ENCODE data around the gene SIRT2. TPM values are rescaled to one million over a fixed set of nuclear protein-coding genes. Genes with fewer than 3 reads are reported as not detected.

SIRT2 gene
- total RNA-seq, 1 donor from 2014 or later, result 28.9 TPM

DNA sequence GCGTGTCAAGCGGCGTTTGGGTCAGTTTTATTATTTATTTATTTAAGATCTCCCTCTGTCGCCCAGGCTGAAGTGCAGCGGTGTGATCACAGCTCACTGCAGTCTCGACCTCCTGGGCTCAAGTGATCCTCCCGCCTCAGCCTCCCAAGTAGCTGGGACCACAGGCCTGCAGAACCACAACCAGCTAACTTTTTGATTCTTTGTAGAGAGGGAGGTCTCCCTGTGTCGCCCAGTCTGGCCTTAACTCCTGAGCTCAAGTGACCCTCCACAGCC lies 32.0 kb upstream of the SIRT2 start:
- H3K4me3 Mint-ChIP-seq, result peak overlapping the region; percentile 100
- no peak for TF ChIP-seq CTCF (conservative IDR thresholded peaks at IDR 0.05)
- DNase-seq (ENCODE audit: low read depth, low spot score), result no peak
- H3K36me3 Mint-ChIP-seq (ENCODE audit: low read depth), result peaks cover 21% of the 10 kb centered on the region
- no peak overlapping the region for H3K27ac Mint-ChIP-seq (ENCODE audit: unreplicated experiment)
- H3K4me1 Mint-ChIP-seq, result peaks cover 28% of the 10 kb centered on the region
- peaks cover 5% of the 10 kb centered on the region for H3K9me3 Mint-ChIP-seq
- no peaks in the 10 kb centered on the region for H3K27me3 Mint-ChIP-seq (ENCODE audit: low read depth)

- peak within 1 kb of the TSS; percentile 100 for H3K4me3 Mint-ChIP-seq
- no peak for TF ChIP-seq CTCF (conservative IDR thresholded peaks at IDR 0.05)
- H3K9me3 Mint-ChIP-seq, result peaks cover 2% of the 10 kb centered on the region
- no peaks in the 10 kb centered on the region for H3K27me3 Mint-ChIP-seq (ENCODE audit: low read depth)
- DNase-seq (ENCODE audit: low read depth, low spot score), result peak; percentile 95
- peaks cover 28% of the 10 kb centered on the region for H3K4me1 Mint-ChIP-seq
- H3K27ac Mint-ChIP-seq (ENCODE audit: unreplicated experiment), result peak within 1 kb of the TSS; percentile 99
- H3K36me3 Mint-ChIP-seq (ENCODE audit: low read depth), result peaks cover 17% of the 10 kb centered on the region
These were observed 31.5 kb upstream of the SIRT2 start, which contains the start of gene MRPS12 for GRCh38 chr19:38930776-38931520. Gene MRPS12 (plus strand): TSS chr19:38930944. CDS start chr19:38931295, 351 bp downstream.

DNA sequence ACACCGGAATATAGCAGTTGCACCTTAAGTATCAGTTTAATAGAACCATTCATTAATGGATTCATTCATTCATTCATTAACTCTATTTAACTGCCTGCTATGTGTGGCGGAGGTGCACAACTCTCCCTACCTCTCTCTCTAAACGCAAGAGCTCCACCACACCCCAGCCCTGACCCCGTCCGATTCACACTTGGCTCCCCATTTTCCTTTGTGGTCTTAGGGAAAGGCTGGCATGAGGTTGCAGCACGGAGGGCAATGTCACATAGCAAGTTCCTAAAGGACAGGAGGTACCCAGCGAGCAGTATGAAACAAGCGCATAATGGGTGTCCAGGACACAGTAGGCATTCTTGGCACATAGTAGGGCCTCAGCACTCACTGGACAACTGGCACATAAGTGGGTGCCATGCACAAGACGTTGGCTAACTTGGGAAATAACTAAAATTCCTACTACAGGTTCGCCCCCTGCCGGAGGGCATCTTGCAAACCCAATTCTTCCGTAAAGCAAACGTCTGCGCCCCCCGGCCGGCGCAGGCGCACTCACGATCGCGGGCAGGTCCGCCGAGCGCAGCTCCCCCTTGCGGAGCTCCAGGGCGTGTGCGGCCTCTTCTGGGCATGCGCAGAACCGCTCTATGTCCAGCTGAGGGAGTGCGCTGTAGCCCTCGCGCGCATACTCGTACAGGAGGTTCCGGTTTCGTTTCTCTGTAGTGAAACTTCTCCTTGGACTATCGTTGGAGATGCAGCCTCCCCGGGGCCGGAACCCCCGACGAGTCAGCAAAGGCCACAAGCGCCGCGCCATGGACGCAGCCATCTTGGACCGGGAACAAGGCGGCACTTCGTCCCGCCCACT lies 30.7 kb upstream of the SIRT2 start, which contains the start of gene SARS2:
TSS of gene SARS2 (minus strand) at position 835 of the 847 bp plus-strand sequence. CDS start at position 808, 27 bp downstream.
- Mint-ChIP-seq H3K4me1 (peaks cover 28% of the 10 kb centered on the region), H3K27ac (ENCODE audit: unreplicated experiment) (peak within 1 kb of the TSS; percentile 99), H3K27me3 (ENCODE audit: low read depth) (no peaks in the 10 kb centered on the region), H3K9me3 (no peaks in the 10 kb centered on the region), H3K36me3 (ENCODE audit: low read depth) (peaks cover 10% of the 10 kb centered on the region), H3K4me3 (peak within 1 kb of the TSS; percentile 100)
- peak; percentile 100 for TF ChIP-seq CTCF (conservative IDR thresholded peaks at IDR 0.05)
- DNase-seq (ENCODE audit: low read depth, low spot score), result peak; percentile 96

DNA sequence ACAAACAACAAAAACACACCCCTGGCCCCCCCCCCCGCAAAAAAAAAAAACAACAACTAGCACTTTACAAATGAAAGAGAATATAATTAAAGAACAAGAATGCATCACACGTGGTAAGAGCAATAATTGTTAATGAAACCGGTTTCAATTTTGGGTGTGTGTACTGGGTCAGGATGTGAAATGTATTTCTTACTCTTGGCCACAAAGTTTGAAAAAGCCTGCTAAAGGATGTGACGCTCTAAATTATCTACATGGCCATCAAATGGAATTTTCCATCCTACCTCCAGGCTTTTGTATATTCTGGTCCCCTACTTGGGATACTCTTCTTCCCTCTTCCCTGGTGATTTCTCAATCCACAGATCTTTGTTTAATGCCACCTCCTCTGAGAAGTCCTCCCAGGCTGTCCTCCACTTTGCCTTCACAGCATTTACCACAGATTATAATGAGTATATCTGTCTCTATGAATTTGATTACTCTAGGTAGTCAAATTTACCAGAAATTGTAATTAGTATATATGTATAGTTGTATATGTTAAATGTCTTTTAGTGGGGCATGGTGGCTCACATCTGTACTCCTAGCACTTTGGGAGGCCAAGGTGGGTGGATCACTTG lies 29.1 kb upstream of the SIRT2 start:
- peaks cover 5% of the 10 kb centered on the region for H3K36me3 Mint-ChIP-seq (ENCODE audit: low read depth)
- no peak for TF ChIP-seq CTCF (conservative IDR thresholded peaks at IDR 0.05)
- DNase-seq (ENCODE audit: low read depth, low spot score), result no peak
- H3K27ac Mint-ChIP-seq (ENCODE audit: unreplicated experiment), result no peak overlapping the region
- peaks cover 28% of the 10 kb centered on the region for H3K4me1 Mint-ChIP-seq
- H3K27me3 Mint-ChIP-seq (ENCODE audit: low read depth), result no peaks in the 10 kb centered on the region
- peak overlapping the region; percentile 100 for H3K4me3 Mint-ChIP-seq
- no peaks in the 10 kb centered on the region for H3K9me3 Mint-ChIP-seq

DNA sequence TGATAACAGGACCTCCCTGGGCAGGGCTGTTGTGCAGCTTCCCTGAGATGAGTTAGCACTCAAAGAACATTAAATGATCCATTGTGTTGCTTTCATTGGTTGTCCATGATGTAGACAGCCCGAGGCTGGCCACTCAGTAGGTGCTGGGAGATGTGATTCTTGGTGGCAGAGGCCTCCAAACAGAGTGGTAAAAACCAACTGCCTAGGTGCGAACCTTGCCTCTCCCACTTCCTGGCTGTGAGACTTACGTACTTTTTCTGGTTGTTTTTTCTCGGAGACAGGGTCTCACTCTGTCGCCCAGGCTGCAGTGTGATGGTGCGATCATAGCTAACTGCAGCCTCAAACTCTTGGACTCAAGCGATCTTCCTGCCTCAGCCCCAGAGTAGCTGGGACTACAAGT lies 25.0 kb upstream of the SIRT2 start:
- peaks cover 5% of the 10 kb centered on the region for H3K4me1 Mint-ChIP-seq
- H3K9me3 Mint-ChIP-seq, result no peaks in the 10 kb centered on the region
- H3K4me3 Mint-ChIP-seq, result no peak overlapping the region
- TF ChIP-seq CTCF (conservative IDR thresholded peaks at IDR 0.05), result no peak
- H3K27me3 Mint-ChIP-seq (ENCODE audit: low read depth), result no peaks in the 10 kb centered on the region
- H3K27ac Mint-ChIP-seq (ENCODE audit: unreplicated experiment), result no peak overlapping the region
- peaks cover 13% of the 10 kb centered on the region for H3K36me3 Mint-ChIP-seq (ENCODE audit: low read depth)
- DNase-seq (ENCODE audit: low read depth, low spot score), result no peak
